M059J (cell line): Measurements from ENCODE around the gene PROM1. TPM values are rescaled to one million over a fixed set of nuclear protein-coding genes. Genes with fewer than 3 reads are reported as not detected.
A peak's percentile ranks its signal among the peaks of the same experiment; 100 is the strongest.

Experiments used
- DNase-seq: peaks from one replicate; pipeline ENCODE4 v3.0.0-alpha.2; 2012; ENCODE audit warnings: low read depth
- total RNA-seq: library from RNA; depleted of rRNA; stranded (reverse); fragments of >200 nt; shearing (Covaris generic); gene quantifications from 2 replicates; pipeline ENCODE4 v1.2.3, GENCODE V29; 2014

PROM1 gene
- total RNA-seq, 1 experiment from 2014 or later, result 0.37 TPM

DNA sequence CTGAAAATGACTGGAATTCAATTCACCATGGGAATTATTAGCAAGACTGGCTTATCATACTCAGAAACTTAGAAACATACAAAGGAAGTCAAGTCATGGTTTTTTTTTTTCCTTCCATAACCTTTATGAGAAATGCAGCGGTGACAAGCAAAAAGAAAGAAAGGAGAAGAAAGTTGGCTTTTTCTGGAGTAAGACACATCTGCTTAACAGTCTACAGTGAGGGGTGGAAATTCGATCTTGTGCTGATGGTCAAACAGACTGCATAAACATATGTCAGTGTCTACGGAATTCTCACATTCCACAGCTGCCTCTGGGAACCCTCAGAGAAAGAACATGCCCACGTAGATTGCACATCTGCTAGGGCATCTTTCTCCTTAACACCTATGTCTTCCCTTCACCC is 54.6 kb downstream of the PROM1 start:
- DNase-seq, result no peak

DNA sequence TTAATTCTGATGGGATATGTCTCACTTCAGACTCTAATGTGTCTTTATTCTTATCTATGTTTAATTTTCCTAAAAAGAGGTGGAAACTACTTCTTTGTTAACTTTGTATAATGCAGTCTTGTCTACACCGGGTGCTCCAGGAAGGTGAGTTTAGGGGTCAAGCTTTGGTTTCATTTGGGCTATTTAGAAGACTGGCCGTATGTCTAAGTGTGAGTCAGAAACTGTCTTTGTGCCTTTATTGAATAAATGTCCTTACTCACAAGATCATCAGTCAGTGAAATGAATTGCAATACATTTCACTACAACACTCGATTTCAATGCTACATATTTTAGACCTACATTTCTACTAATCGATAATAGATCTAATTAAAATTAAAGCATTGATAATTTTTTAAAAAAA is 56.2 kb downstream of the PROM1 start:
- peak; percentile 27 for DNase-seq

- no peak for DNase-seq
These were observed 56.7 kb downstream of the PROM1 start for GRCh38 chr4:16027114-16027513.

DNA sequence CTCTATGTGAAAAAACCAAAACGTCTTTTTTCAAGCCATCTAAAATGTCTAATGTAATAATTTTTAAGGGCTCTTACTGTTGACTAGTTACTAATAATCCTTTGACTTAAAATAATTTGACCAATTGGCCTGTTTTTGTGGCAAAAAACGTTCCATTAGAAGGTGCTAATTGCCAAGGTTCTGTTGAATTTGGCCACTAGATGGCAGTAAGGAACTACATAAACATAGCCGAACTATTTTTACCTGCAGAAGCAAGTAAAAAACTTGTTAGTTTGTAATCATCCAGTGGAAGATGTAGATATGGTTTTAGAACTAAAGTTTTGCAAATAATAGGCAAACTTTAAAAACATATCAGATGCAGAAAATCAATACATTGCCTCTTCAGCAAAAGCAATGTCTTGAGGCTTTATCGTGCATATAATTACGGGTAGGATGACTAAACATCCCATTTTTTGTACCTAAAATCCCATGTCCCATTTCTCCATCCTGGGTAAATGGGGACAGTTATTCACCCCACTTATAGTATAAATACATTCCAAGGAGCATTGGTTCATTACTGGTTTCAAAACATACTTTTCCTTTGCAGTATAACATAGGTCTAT is 57.6 kb downstream of the PROM1 start:
- peak; percentile 50 for DNase-seq

GRCh38 chr4:16025268-16025667 is 58.6 kb downstream of the PROM1 start:
- DNase-seq, result no peak

GRCh38 chr4:16023776-16024408 is 59.9 kb downstream of the PROM1 start:
- DNase-seq, result no peak

- DNase-seq, result no peak
These were observed 61.8 kb downstream of the PROM1 start for GRCh38 chr4:16021804-16022560.

DNA sequence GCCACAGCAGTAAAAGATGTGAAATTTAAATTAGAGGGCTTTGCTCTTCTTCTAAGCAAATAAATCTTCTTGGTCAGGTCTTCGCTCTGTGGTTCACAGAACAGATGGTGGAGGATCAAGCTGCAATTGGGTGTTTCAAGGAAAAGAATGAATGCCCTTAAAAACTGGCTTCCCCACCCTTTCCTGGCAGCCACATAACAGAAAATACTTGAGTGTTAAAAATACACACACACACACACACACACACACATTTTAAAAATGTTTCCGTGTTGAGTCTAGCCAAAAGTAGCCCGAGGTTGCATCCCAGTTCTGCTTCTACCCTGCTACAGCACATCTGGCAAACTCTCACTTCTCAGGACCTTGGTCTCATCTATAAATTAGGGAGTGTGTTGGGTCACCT is 64.2 kb downstream of the PROM1 start:
- DNase-seq, result no peak

GRCh38 chr4:16018841-16019240 is 65.0 kb downstream of the PROM1 start:
- no peak for DNase-seq

DNA sequence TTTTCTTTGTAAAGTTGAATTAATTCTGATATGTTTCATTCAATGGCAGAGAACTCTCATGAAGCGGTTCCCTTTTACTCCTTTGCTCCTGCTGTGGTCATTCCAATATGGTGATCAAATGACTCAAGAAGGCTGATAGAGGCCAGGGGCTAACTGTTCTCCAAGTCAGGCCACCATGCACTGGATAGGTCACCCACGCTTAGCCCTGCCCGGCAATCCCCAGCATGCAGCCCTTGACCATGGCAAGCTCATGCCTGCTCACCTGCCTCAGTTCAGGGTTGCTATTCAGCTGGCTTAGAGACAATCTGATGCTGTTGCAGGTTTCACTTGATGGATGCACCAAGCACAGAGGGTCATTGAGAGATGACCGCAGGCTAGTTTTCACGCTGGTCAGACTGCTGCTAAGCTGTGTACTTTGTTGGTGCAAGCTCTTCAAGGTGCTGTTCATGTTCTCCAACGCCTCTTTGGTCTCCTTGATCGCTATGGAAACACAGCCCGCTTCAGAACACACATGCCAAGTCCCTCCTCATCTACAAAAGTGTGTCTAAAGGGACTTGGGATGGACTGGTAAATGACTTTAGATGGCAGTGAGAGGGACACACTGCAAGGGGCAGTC is 65.7 kb downstream of the PROM1 start:
- DNase-seq, result no peak

- DNase-seq, result no peak
These were observed 67.3 kb downstream of the PROM1 start for GRCh38 chr4:16016536-16016935.

GRCh38 chr4:16011173-16011572 is 72.7 kb downstream of the PROM1 start:
- no peak for DNase-seq

DNA sequence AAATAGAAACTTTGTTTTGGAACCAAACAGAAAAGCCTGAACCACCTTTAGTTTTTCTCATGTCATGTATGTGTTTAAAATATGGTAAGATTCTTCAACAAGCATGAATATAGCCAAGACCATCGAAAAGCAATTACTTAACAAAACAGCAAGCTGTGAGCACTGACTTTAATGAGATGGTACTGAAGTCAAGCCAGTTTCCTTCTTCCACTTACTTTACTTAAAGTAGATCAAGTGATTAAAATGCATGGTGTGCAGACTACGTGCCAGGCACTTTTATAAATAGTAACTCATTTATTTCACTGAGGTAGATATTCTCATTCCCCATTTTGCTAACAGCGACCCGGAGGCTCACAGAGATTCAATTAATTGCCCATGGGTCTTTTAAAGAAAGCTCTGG is 74.7 kb downstream of the PROM1 start:
- DNase-seq, result no peak

- DNase-seq, result no peak
These were observed 76.2 kb downstream of the PROM1 start for GRCh38 chr4:16007471-16008095.

DNA sequence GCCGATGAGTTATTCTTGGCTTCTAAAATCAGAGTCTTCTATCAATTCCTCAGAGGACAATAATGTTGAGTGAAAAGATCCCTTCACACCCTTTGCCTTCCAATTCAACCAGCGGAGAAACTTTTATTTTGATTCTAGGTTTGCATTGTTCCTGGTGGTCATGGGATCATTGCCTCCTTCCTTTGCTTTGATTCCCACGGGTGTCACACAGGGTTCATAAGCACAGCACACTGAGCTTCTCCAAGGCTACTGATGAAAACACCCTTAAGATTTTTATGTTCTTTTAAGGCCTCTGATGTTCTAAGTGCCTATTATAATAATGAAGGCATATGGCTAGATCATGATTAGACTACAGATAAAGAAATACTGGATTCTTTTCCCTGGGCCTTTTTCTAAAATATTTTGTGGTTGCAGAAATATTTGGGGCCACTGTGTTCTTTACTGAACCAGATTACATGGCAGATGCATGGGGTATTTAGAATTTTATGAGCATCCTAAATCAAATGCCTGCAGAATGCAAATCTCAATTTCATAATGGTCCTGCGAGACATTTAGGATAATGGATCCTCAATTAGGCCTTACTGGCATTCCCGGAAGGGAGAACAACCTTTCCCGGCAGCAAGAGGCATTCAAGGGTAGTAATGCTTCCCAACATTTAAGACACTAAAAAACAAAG is 76.9 kb downstream of the PROM1 start:
- DNase-seq, result no peak

- no peak for DNase-seq
These were observed 78.1 kb downstream of the PROM1 start for GRCh38 chr4:16005676-16006075.

- DNase-seq, result peak; percentile 65
These were observed 82.4 kb downstream of the PROM1 start for GRCh38 chr4:16001484-16001858.

- no peak for DNase-seq
These were observed 82.9 kb downstream of the PROM1 start for GRCh38 chr4:16000708-16001483.

DNA sequence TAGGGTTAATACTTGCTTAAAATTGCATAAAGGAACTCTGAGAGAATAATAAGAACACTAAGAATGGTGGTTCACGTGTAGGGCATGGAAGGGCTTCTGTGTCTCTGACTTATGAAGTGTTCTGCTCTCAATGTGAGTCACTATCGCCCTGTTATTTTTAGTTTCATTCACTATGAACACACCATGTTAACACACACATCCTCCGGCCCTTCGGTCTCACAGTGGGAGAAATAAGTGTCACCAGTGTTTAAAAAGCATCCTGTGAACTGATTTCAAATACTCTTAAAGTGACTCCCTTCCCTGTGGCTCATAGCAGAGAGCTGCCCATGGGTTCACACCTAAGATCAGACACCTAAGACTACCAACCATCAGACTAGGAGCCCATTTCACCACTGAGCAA is 87.0 kb downstream of the PROM1 start:
- no peak for DNase-seq

GRCh38 chr4:15995826-15996225 is 88.0 kb downstream of the PROM1 start:
- DNase-seq, result no peak

DNA sequence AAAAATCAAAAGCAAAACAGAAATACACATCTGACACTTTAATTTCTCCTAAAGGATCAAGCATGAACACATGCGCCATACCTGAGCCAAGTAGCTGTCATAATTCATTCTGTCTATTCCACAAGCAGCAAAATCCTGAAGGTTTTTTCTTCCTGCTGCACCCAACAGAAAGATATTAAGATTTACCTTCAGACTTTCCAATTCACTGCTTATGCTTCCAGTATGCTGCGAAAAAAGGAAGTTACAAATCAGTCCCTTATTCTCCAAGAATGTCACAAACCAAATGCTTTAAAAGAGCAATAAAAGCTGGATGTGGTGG is 91.7 kb downstream of the PROM1 start:
- DNase-seq, result no peak
